Measurements from ENCODE around the gene LNX1.

The LNX1 gene

DNA sequence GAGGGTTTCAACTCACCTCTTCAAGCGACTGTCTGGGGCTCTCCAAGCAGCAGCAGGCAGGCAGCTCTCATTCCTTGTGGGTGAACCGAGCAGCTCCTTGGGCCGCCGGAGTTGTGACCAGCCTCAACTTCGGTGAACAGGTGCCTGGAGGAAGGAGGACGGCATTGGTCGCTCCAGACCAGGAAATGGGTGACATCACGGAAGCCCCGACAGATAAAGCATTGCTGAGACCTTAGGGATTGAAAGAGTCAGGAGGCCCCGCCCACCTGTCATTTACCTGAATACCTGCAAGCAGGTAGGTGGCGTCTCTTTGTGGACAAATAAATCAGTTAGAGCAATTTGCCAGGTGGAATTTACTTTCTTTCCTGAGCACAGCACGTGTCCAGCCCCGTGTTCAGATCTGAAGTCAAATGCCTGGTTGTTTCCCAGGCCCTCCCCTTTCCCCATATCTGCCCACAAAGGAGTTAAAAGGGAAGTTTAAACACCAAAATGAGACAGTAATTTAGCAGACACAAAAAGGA is at the start of gene LNX1:
Gene LNX1, minus strand, starts transcription at position 115 of the 521 bp plus-strand sequence. CDS start 17,484 bp downstream, outside the sequence.
- no peak for DNase-seq

- no peak for DNase-seq
Measured at GRCh38 chr4:53640576-53641453, 49.5 kb upstream of the LNX1 start.

DNA sequence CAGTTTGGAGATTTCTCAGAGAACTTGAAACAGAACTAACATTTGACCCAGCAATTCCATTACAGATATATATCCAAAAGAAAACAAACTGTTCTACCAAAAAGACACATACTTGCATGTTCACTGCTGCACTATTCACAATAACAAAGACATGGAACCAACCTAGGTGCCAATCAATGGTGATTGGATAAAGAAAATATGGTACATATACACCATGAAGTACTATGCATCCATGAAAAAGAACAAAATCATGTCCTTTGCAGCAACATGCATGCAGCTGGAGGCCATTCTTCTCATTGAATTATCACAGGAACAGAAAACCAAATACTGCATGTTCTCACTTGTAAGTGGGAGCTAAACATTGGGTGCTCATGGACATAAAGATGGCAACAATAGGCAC is 47.6 kb upstream of the LNX1 start:
- DNase-seq, result no peak

DNA sequence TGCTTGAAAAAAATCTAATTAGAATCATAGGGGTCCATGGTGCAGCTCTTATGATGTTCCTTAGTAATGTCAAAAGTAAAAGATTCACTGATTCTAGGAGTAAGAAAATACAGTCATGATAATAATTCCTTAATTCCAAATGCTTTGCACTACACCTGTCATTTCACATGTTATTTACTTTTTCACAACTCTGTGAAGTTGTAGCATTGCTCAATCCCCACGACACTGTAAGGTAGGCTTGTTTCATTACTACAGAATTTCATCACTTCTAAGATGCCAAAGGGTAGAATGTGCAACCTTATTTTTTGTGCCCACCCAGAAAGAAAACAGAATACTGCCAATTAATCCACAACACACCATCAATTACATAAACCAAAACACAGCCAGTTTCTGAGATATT is 46.1 kb upstream of the LNX1 start:
- no peak for DNase-seq

DNA sequence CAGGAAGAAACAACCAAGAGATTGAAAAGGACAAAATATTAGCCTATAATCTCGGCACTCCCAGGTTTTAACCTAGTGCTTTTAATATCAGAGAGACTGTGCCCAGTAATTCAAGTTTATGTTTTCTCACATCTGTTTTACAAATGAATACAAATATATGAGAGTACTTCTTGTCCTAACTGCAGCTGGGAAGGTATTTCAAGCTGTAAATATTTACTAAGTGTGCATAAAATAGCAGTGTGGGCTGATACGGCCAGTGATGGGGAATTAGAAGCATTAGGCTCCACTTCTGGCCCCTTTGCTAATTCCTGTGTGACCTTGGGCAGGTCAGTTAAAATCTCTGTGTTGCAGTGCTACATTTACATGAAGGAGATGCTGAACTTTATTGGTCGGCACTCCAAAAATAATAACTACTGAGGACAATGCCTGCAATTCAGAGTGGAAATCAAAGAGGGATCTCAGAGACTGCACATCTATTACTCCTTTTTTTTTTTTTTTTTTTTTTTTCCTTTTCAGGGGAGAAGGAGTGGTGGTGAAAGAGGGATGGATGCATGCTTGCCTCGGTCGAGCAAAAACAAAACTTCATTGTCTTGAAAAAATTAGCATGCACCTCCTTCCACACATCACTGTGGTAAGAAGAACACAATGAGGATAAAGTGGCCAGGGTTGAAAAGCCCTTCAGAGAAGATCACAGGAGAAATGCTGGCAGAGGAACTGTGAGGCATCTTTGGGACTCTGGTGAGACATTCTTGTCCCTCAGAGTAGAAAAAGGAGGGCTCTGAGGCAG is 44.6 kb upstream of the LNX1 start:
- no peak for DNase-seq

DNA sequence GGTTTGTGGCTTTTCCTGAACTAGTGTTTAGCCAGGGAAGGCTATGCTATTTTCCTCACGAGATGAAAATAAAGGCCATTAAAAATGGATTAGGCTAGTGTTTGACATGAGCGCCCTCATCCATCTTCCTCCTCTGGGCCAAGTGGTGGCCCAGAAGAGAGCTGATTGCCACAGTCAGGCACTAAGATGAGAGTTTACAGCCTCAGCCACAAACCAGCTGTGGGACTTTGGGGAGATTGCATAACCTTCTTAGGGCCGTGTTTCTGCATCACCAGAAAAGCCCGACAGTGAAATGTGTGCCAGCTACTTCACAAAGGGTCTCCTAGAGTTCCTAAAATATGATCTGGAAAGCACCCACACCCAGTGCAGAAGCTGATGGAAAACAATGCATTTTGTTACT is 42.3 kb upstream of the LNX1 start:
- no peak for DNase-seq

- no peak for DNase-seq
Measured at GRCh38 chr4:53629296-53629695, 38.0 kb upstream of the LNX1 start.

DNA sequence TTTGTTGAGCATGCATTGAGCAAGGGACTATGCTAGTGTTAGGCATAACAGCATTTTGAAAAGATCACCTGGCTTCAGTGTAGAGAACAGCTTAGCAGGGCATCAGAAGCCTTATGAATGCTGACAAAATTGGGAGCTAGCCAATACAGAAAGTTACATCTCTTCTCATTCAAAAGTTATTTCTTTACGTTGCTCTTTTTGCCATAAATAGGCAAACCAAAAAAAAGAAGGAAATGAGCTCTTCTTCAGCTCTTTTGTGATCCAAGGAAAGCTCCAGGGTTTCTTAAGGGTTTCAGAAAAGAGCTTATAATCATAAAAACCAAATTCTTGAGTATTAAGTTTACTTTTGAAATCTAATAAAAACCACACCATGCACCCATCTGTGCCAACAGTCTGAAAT is 35.2 kb upstream of the LNX1 start:
- DNase-seq, result no peak

DNA sequence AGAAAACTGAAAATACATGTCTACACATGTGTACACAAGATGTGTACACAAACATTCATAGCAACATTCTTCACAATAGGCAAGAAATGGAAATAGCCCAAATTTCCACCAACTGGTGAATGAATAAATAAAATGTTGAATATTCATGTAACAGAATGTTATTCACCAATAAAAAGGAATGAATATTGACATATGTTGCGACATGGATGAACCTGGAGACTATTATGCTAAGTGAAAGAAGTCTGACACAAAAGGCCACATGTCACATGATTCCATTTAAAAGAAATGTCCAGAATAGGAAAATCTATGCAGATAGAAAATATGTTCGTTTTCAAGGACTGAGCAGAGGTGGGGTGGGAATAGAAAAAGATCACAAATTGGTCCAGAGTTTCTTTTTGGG is 34.6 kb upstream of the LNX1 start:
- no peak for DNase-seq

- no peak for DNase-seq
Measured at GRCh38 chr4:53622739-53623151, 31.5 kb upstream of the LNX1 start.

- no peak for DNase-seq
Measured at GRCh38 chr4:53620956-53621355, 29.7 kb upstream of the LNX1 start.

- DNase-seq, result no peak
Measured at GRCh38 chr4:53619431-53619830, 28.1 kb upstream of the LNX1 start.

DNA sequence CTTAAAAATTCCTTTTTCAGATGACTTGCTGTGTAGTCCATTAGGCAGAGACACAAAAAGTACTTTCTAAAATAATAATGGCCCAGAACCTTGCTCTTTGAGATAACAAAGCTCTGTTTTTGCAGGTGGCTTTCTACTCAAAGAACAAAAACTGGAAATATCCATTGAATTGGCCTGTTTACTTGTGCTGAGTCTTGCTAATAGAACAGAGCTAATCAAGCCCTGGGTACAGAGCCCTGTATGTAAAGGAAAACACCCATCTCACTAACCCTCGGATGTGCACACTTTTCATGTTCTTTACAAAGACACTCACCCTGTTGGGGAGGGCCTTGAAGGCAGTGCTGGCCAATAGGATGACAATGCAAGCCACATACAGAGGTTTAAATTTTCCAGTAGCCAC is 27.0 kb upstream of the LNX1 start:
- no peak for DNase-seq

DNA sequence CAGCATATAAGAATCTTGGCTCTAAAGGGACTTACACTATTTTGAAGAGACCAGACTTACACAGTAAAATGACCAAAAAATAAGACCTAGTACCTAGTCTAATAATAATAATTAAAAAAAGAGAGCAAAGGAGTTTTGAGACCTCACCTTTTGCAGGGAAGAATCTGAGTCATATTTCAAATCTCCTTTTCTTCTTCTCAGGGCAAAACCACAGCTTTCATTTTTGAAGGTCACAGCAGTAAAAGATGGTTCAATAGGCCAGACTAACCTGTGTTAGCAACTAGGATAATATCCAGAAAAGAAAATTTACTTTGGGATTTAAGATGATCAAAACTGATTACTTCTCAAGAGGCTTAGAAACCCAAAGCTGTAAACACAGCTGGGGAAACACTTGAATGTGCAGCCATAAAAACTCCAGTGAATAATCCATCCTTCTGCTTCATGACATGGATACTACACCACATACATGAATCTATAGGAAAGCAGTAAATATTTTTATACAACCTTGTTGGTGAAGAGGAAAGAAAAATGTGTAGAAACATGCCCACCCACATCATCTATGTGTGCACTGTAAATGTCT is 25.9 kb upstream of the LNX1 start:
- no peak for DNase-seq

GRCh38 chr4:53616219-53616618 is 24.9 kb upstream of the LNX1 start:
- no peak for DNase-seq

DNA sequence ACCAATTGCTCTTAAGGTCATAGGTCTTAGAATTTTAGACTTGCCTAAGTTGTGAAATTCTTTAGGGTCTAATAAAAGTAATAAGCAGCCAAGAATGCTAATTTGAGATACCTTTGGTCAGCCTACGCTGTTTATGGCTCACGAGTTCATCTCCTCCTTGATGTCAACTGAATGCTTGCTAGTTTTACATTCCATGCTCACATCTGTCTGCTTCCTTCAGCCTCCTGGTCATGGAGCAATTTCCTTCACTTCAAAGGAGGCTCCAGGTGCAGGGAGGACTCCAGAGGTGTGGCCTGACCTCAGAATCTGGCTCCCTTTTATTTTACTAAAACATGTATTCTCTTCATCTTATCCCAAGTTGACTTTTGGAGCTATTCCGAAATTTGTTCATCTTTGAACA is 23.3 kb upstream of the LNX1 start:
- DNase-seq, result no peak

DNA sequence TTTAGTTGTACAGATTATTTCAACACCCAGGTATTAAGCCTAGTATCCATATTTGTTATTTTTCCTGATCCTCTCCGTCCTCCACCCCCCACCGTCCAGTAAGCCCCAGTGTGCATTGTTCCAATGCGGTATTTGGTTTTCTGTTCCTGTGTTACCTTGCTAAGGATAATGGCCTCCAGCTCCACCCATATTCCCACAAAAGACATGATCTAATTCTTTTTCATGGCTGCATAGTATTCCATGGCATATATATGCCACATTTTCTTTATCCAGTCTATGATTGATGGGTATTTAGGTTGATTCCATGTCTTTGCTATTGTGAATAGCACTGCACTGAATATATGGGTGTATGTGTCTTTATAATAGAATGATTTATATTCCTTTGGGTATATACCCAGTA is 22.1 kb upstream of the LNX1 start:
- DNase-seq, result no peak

GRCh38 chr4:53608649-53609048 is 17.4 kb upstream of the LNX1 start:
- no peak for DNase-seq

- DNase-seq, result no peak
Measured at GRCh38 chr4:53608242-53608641, 17.0 kb upstream of the LNX1 start.

DNA sequence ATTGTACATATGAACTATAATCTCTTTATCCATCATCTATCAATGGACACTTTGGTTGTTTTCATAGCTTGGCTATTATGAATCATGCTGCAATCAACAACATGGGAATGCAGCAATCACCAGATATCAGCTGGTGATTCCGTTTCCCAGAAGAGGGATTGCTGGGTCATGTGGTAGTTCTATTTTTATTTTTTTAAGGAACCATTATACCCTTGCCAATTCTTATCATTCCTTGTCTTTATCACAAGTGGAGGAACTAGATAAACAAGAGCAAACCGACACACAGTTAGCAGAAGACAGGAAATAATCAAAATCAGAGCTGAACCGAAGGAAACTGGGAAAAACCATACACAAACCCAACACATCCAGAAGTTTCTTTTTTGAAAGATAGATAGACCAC is 14.5 kb upstream of the LNX1 start:
- DNase-seq, result no peak

GRCh38 chr4:53602390-53602789 is 11.1 kb upstream of the LNX1 start:
- DNase-seq, result no peak

DNA sequence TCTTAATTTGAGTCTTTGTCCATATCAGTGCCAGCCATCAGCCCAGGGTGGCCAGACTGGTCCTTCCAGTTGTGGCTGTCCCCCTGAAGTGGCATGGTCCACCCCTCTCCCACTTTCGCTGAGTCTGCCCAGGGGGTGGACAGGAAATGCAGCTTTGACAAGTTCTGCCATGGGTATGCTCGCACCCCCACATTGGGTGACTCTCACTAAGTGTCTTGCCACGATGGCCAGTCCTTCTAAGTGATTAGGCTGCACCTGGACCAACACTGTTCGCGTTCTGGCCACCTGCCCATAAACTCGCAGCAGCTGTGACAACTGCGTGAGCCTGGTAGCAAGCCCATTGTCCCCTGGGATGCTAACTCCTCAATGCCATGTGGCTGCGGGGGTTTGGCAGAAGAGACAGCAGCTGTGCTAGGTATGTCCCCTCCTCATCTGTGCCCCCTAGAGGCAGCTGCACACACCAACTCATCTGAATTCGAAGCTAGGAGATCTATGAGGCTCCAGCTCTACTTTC is 10.0 kb upstream of the LNX1 start:
- DNase-seq, result no peak

DNA sequence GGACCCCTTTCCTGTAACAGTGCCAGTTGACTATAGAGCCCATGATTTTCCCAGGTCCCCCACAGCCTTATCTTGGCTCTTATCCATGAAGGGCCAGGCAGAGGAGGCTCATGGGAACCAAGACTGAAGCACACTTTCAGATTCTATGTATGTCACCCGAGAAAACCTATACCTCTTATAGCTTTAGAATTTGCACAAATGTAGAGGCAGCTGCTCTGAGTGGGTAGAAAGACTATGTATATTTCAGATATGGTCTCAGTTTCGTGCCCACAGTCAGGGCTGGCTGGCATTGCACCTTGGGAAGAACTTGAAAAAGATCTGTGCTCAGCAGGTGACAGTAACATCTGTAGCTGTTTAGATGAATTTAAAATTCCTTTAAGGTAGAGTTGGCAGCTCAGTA is 8.3 kb upstream of the LNX1 start:
- DNase-seq, result no peak

All from activated CD4-positive, alpha-beta T cell treated with anti-CD3 and anti-CD28 coated beads, Interleukin-2, amount 50 U/mL, for 48 hours (primary cell).